Measurements from ENCODE around the gene CDC7. TPM values are rescaled to one million over a fixed set of nuclear protein-coding genes. Genes with fewer than 3 reads are reported as not detected.

Gene CDC7
- total RNA-seq, 2 experiments from 2014 or later, result 28.0 to 30.3 TPM

DNA sequence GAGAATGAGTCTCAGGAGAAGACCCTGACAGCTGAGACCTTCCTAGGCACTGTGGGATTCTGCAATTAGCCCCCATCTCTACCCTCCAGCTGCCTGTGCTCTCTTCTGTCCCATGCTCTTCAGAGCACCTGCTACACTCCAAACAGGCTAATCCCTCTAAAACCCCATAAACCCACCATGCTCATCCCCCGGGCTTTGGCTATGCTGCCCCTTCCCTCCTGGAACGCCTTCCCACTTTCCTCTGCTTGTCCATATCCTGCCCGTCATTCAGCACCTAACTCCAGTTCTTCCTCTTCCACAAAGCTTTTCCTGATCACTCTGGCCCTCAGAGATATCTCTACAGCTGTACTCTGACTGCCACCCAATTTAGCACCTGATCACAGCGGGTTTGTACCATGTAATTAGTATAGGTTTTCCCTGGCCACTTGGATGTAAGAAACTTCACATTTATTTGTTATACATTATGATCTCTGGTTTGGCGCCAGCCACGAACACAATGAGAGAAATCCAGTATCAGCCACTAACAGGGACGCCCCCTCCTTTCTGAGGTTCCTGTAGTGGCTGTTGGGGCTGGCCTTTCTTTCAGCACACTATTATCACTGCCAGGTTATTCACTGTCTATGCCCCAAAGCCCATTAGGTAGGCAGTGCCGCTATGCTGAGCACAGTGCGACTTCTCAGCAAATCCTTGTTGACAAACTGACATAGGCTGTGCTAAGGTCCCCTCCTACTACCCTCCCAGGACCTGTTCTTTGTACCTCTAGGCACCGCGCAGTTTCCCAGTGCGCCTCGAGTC is 45.1 kb downstream of the CDC7 start:
- H3K36me3 Mint-ChIP-seq (ENCODE audit: low read depth), result peaks cover 3% of the 10 kb centered on the region
- ChIA-PET POLR2A (no interaction called here), CTCF (interaction anchor here (1.1 kb wide), 1 partner anchor 33 kb away, joined by 5 read pairs; no protein-coding TSS in a partner anchor)
- DNase-seq (peak; percentile 34), ATAC-seq (peak; percentile 15)
- H3K27me3 Mint-ChIP-seq, result no peaks in the 10 kb centered on the region
- intact Hi-C loops (cut with micrococcal nuclease), result no loop called here
- no peak overlapping the region for H3K4me3 Mint-ChIP-seq
- TF ChIP-seq, protein P1, sequence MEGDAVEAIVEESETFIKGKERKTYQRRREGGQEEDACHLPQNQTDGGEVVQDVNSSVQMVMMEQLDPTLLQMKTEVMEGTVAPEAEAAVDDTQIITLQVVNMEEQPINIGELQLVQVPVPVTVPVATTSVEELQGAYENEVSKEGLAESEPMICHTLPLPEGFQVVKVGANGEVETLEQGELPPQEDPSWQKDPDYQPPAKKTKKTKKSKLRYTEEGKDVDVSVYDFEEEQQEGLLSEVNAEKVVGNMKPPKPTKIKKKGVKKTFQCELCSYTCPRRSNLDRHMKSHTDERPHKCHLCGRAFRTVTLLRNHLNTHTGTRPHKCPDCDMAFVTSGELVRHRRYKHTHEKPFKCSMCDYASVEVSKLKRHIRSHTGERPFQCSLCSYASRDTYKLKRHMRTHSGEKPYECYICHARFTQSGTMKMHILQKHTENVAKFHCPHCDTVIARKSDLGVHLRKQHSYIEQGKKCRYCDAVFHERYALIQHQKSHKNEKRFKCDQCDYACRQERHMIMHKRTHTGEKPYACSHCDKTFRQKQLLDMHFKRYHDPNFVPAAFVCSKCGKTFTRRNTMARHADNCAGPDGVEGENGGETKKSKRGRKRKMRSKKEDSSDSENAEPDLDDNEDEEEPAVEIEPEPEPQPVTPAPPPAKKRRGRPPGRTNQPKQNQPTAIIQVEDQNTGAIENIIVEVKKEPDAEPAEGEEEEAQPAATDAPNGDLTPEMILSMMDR (IDR thresholded peaks at IDR 0.05), result no peak
- peaks cover 6% of the 10 kb centered on the region for H3K9me3 Mint-ChIP-seq
- H3K27ac Mint-ChIP-seq, result no peak overlapping the region
- H3K4me1 Mint-ChIP-seq (ENCODE audit: low read depth), result peaks cover 43% of the 10 kb centered on the region

DNA sequence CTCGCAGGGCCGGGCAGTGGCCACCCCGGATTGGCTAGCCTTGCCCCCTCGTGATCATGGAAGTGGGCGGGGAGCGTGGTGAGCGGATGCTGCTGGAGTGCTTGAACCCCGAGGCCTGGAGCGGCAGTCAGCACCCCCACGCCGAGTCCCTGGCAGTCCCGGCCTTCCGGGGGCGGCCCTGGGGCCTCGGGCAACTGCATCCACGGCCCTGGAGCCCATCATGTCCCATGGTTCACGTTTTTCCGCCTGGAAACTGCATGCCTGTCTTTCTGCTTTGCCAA is 45.6 kb downstream of the CDC7 start:
- no peak overlapping the region for H3K27ac Mint-ChIP-seq
- CTCF ChIA-PET, result no interaction called here

DNA sequence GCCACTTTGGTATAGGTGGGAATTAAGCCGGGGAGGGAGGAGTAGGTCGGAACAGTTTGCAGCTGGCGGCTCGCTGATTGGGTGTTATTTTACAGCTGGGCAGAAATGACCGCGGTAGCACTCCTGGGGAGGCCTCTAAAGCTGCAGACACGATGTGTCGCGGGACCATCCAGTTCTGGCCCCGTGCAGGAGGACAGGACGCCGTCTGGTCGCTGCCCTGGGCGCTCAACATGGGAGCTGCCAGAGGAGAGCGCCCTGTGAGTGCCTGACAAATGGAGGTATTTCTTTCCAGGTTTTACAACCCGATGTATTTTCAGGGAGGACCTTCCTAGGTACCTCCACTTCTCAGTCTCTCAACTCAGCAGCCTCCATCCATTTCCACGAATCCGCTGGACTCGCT is 46.2 kb downstream of the CDC7 start:
- Mint-ChIP-seq H3K4me3 (no peak overlapping the region), H3K4me1 (ENCODE audit: low read depth) (peaks cover 44% of the 10 kb centered on the region), H3K36me3 (ENCODE audit: low read depth) (peaks cover 3% of the 10 kb centered on the region), H3K27ac (no peak overlapping the region), H3K9me3 (peaks cover 7% of the 10 kb centered on the region), H3K27me3 (no peaks in the 10 kb centered on the region)
- no peak for DNase-seq
- intact Hi-C loops (cut with micrococcal nuclease), result no loop called here
- CTCF ChIA-PET, result no interaction called here
- POLR2A ChIA-PET, result no interaction called here
- TF ChIP-seq, protein P1 (IDR thresholded peaks at IDR 0.05), result no peak
- no peak for ATAC-seq

More for the DNA sequence above, 45.6 kb downstream of the CDC7 start:
- no peak overlapping the region for H3K4me3 Mint-ChIP-seq
- no peaks in the 10 kb centered on the region for H3K27me3 Mint-ChIP-seq
- peaks cover 3% of the 10 kb centered on the region for H3K36me3 Mint-ChIP-seq (ENCODE audit: low read depth)
- peaks cover 7% of the 10 kb centered on the region for H3K9me3 Mint-ChIP-seq
- TF ChIP-seq, protein P1 (IDR thresholded peaks at IDR 0.05), result no peak
- intact Hi-C loops (cut with micrococcal nuclease), result no loop called here
- DNase-seq, result no peak
- peaks cover 43% of the 10 kb centered on the region for H3K4me1 Mint-ChIP-seq (ENCODE audit: low read depth)
- POLR2A ChIA-PET, result no interaction called here
- ATAC-seq, result no peak

DNA sequence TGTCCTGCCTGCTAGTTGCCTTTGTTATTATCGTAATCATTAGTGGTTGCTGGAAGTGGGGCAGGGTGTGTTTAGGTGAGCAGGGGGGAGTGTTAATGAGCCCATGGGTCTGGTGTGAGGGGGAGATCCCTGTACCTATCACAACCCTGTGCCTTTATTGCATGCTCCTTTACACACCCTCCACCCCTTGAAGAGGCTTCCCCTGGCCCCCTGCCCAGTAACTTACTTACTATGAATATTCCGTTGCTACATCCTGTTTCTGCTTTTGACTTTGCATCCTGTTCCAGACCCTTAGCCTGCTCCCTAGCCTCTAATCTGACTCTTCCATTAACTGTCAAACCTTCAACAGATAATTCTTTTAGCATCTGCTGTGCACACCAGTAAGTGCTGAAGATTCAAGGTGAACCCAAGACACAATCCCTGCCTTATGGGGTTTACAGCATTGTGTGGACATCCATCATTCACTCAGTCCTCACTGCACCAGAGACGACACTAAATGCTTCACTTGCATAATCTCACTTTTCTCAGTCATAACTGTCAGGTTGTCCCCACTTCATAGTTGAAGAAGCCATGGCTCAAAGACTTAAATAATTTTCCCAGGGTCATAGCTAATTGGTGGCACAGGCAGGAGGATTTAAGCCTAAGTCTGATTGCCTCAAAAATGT is 47.9 kb downstream of the CDC7 start:
- DNase-seq, result peak; percentile 25
- no peak overlapping the region for H3K4me3 Mint-ChIP-seq
- intact Hi-C loops (cut with micrococcal nuclease), result no loop called here
- peaks cover 3% of the 10 kb centered on the region for H3K36me3 Mint-ChIP-seq (ENCODE audit: low read depth)
- peaks cover 56% of the 10 kb centered on the region for H3K4me1 Mint-ChIP-seq (ENCODE audit: low read depth)
- peak; percentile 43 for ATAC-seq
- H3K27me3 Mint-ChIP-seq, result no peaks in the 10 kb centered on the region
- ChIA-PET POLR2A (interaction anchor here (1.0 kb wide), 1 partner anchor 27 kb away, joined by 3 read pairs; no protein-coding TSS in a partner anchor), CTCF (interaction anchor here (1.2 kb wide), 1 partner anchor 37 kb away, joined by 3 read pairs; no protein-coding TSS in a partner anchor)
- TF ChIP-seq, protein P1 (IDR thresholded peaks at IDR 0.05), result no peak
- H3K9me3 Mint-ChIP-seq, result peaks cover 7% of the 10 kb centered on the region
- H3K27ac Mint-ChIP-seq, result peak overlapping the region; percentile 70
